ENCODE measurements around the gene PDE4D. TPM values are rescaled to one million over a fixed set of nuclear protein-coding genes. Genes with fewer than 3 reads are reported as not detected.

PDE4D gene
- total RNA-seq, 1 donor from 2014 or later, result 28.2 TPM

DNA sequence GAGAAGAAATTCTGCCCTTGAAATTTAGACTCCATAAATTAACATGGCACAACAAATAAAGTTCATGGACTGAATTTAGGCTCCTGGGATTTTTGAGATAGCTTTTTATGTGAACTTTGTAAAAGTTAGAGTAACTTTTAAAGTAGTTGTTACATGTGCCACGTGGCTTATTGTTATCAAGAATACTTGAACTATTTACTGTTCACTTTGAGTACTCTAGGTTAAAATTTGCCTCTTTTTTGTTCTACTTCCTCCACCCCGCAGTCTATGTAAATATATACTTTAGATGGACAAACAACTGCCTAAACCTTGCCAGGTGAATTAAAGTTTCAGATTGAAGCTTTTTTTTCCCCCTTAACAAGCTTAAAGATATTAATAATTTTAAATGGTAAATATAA, 852.7 kb downstream of the PDE4D start:
- Mint-ChIP-seq H3K36me3 (ENCODE audit: low read depth) (peaks cover 2% of the 10 kb centered on the region), H3K9me3 (no peaks in the 10 kb centered on the region), H3K27me3 (peaks cover 14% of the 10 kb centered on the region), H3K27ac (no peak overlapping the region), H3K4me1 (peaks cover 29% of the 10 kb centered on the region), H3K4me3 (no peak overlapping the region)
- intact Hi-C loops (cut with micrococcal nuclease), result no loop called here
- ChIA-PET CTCF (interaction anchor here (1.4 kb wide), 1 partner anchor 191 kb away, joined by 3 read pairs; no protein-coding TSS in a partner anchor), POLR2A (interaction anchor here (0.9 to 2.5 kb wide), 2 partner anchors 12 to 87 kb away, joined by 4 to 13 read pairs; no protein-coding TSS in a partner anchor)
- DNase-seq, result no peak
- TF ChIP-seq, protein P1, sequence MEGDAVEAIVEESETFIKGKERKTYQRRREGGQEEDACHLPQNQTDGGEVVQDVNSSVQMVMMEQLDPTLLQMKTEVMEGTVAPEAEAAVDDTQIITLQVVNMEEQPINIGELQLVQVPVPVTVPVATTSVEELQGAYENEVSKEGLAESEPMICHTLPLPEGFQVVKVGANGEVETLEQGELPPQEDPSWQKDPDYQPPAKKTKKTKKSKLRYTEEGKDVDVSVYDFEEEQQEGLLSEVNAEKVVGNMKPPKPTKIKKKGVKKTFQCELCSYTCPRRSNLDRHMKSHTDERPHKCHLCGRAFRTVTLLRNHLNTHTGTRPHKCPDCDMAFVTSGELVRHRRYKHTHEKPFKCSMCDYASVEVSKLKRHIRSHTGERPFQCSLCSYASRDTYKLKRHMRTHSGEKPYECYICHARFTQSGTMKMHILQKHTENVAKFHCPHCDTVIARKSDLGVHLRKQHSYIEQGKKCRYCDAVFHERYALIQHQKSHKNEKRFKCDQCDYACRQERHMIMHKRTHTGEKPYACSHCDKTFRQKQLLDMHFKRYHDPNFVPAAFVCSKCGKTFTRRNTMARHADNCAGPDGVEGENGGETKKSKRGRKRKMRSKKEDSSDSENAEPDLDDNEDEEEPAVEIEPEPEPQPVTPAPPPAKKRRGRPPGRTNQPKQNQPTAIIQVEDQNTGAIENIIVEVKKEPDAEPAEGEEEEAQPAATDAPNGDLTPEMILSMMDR (IDR thresholded peaks at IDR 0.05), result no peak
- ATAC-seq (ENCODE audit: low read depth), result no peak

DNA sequence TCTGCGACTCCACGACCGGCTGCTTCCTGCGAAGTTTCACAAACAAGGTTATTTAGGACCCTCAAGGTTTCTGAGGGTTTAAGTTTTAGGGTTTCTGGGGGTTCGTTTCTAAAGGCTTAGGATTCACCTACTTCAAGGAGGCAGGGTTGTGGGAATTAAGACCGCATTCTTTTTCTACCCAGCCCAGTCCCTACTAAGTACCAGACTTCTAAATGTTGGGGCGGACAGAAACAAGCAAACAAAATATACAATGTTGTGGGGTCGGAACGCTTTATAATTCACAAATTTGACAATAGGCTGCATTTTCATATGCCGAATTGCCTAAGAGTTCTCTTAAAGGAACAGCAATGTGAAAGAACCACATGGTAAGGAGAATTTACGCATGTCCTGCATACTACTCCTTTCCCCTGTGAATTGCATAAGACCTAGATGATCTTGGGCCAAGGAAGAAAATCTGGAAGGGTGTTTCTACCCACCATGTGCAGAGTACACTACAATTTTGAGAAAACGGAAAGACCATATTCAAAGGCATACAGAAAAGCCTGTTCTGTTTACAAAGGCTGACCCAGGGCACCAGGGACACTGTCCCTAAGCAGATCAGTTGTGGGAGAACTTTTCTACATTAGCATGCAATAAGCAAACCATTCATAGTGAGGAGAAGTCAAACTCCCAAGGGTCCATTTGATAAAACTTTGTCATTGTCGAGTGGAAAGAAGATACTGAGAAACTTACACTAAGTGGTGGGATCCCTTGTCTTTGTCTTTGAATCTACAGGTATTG, 853.3 kb downstream of the PDE4D start:
- no peaks in the 10 kb centered on the region for H3K9me3 Mint-ChIP-seq
- intact Hi-C loops (cut with micrococcal nuclease), result no loop called here
- H3K4me1 Mint-ChIP-seq, result peaks cover 29% of the 10 kb centered on the region
- TF ChIP-seq, protein P1 (IDR thresholded peaks at IDR 0.05), result no peak
- CTCF ChIA-PET, result interaction anchor here (1.1 kb wide), 1 partner anchor 134 kb away, joined by 3 read pairs; no protein-coding TSS in a partner anchor
- DNase-seq, result no peak
- POLR2A ChIA-PET, result interaction anchor here (1.8 to 2.5 kb wide), 2 partner anchors 87 to 88 kb away, joined by 13 to 24 read pairs; no protein-coding TSS in a partner anchor
- peaks cover 14% of the 10 kb centered on the region for H3K27me3 Mint-ChIP-seq
- ATAC-seq (ENCODE audit: low read depth), result no peak
- no peak overlapping the region for H3K27ac Mint-ChIP-seq
- peaks cover 2% of the 10 kb centered on the region for H3K36me3 Mint-ChIP-seq (ENCODE audit: low read depth)
- H3K4me3 Mint-ChIP-seq, result peak overlapping the region; percentile 94

DNA sequence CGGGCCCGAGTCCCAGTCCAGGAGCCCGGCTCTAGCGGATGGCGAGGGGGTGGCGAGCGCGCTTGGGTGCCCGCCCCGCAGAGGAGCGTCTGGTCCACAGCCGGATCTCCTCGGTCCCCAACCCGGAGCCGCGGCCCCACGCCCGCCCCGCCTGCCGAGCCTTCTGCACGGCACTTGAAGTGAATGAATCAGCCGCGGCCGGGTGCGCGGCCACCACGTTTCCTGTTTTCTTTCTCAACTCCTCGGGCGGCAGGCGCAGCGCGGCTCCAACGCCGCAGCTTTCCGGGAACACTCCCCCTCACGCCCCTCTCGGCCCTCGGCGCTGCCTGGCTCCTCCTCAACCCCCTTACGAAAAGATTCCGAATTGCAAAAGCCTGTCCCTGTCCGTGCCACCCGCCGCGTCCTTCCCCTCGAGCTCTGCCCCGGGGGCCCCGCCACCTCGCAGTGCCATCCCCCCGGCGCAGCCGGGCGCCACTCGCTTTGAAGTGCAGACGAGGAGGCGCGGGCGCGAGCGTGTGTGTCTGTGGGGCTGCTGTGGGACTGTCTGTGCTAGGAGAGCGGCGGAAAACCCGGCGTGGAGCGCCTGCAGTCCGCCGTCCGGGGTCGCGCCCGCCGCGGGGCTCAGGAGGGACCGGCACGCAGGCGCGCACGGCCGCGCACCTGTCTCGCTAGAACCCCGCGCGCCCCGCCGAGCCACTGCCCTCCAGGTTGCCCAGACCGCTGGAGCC, 854.1 kb downstream of the PDE4D start:
- intact Hi-C loops (cut with micrococcal nuclease), result loop anchor here (1.0 to 5.0 kb wide), 2 partner anchors 88 to 758 kb away; no protein-coding TSS in a partner anchor

DNA sequence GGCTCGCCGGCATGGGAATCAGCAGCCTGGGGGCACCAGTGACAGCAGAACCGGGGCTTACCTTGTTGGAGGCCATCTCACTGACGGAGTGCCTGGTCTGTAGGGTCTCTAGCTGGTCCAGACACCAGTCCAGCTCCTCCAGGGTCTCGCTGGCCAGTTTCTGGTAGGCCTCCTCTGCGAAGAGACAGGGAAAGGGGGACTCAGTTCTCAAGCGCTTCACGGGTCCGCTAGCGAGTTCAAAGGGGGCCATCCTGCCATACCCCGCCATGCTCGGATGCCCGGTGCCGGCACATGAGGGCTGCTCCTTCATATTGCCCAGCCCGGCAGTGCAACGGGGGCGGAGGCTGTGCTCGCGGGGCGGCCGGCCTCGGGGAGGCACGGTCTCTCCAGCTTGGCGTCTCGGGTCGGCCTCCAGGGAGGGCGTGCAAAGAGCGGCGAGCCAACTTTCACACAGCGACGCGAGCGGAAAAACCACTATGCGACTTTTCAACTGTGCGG, 854.7 kb downstream of the PDE4D start:
- Mint-ChIP-seq H3K4me1 (peaks cover 30% of the 10 kb centered on the region), H3K36me3 (ENCODE audit: low read depth) (peaks cover 2% of the 10 kb centered on the region), H3K4me3 (peak overlapping the region; percentile 94), H3K9me3 (no peaks in the 10 kb centered on the region), H3K27me3 (peaks cover 14% of the 10 kb centered on the region), H3K27ac (no peak overlapping the region)
- no peak for ATAC-seq (ENCODE audit: low read depth)
- TF ChIP-seq, protein P1 (IDR thresholded peaks at IDR 0.05), result no peak
- no peak for DNase-seq
- ChIA-PET CTCF (interaction anchor here (1.1 kb wide), 1 partner anchor 136 kb away, joined by 3 read pairs; no protein-coding TSS in a partner anchor), POLR2A (interaction anchor here (1.8 kb wide), 1 partner anchor 89 kb away, joined by 24 read pairs; no protein-coding TSS in a partner anchor)
- intact Hi-C loops (cut with micrococcal nuclease), result loop anchor here (1.0 to 5.0 kb wide), 2 partner anchors 88 to 758 kb away; no protein-coding TSS in a partner anchor

More for the DNA sequence above, 854.1 kb downstream of the PDE4D start:
- ChIA-PET CTCF (interaction anchor here (1.1 kb wide), 1 partner anchor 135 kb away, joined by 3 read pairs; no protein-coding TSS in a partner anchor), POLR2A (interaction anchor here (1.8 kb wide), 1 partner anchor 88 kb away, joined by 24 read pairs; no protein-coding TSS in a partner anchor)
- H3K4me1 Mint-ChIP-seq, result peaks cover 30% of the 10 kb centered on the region
- TF ChIP-seq, protein P1 (IDR thresholded peaks at IDR 0.05), result no peak
- ATAC-seq (ENCODE audit: low read depth) (peak; percentile 75), DNase-seq (peak; percentile 61)
- H3K27me3 Mint-ChIP-seq, result peaks cover 14% of the 10 kb centered on the region
- no peaks in the 10 kb centered on the region for H3K9me3 Mint-ChIP-seq
- peak overlapping the region; percentile 85 for H3K27ac Mint-ChIP-seq
- peaks cover 2% of the 10 kb centered on the region for H3K36me3 Mint-ChIP-seq (ENCODE audit: low read depth)
- peak overlapping the region; percentile 94 for H3K4me3 Mint-ChIP-seq
